ENCODE measurements around the gene VPS51. TPM values are rescaled to one million over a fixed set of nuclear protein-coding genes. Genes with fewer than 3 reads are reported as not detected.
A peak's percentile ranks its signal among the peaks of the same experiment; 100 is the strongest.

VPS51 gene
- total and polyA plus RNA-seq, 4 donors = 69.6 to 164 (median 124) TPM

DNA sequence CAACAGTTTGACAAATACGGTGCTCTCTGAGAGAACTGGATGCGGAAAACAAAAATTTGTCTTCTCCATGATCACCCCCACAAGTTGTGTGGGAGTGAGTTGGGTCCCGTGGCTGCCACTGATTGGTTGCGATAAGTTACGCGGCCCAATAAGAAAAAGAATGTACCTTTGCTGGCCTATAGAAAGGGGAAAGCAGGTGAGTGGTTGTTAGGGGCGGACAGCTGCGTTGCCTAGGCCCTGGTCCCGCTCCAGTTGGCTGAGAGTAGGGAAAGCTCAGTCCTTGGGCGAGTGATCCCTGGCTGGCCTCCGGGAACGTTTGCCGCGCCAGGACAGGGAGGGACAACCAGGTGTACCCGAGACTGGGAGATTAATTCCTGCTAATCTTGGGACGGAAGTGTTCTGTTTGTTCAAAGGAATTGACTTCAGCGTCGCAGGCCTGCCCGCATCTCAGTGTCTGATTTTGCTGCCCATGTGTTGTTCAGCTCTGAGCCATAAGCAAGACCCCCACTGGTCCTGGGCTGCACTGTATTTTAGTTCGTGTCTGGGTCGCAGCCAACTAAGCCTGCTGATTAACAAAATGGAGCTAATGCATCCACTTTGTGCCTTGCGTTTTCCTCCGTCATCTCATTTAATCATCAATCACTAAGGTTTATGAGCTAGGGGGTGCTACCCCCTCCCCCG, 39.1 kb downstream of the VPS51 start:
- 2 to 3% methylated on average over 24 of the region's 24 CpGs for WGBS, 2 donors
- TF ChIP-seq, protein P1, sequence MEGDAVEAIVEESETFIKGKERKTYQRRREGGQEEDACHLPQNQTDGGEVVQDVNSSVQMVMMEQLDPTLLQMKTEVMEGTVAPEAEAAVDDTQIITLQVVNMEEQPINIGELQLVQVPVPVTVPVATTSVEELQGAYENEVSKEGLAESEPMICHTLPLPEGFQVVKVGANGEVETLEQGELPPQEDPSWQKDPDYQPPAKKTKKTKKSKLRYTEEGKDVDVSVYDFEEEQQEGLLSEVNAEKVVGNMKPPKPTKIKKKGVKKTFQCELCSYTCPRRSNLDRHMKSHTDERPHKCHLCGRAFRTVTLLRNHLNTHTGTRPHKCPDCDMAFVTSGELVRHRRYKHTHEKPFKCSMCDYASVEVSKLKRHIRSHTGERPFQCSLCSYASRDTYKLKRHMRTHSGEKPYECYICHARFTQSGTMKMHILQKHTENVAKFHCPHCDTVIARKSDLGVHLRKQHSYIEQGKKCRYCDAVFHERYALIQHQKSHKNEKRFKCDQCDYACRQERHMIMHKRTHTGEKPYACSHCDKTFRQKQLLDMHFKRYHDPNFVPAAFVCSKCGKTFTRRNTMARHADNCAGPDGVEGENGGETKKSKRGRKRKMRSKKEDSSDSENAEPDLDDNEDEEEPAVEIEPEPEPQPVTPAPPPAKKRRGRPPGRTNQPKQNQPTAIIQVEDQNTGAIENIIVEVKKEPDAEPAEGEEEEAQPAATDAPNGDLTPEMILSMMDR (IDR thresholded peaks at IDR 0.05; ENCODE audit: control extremely low read depth, extremely low read depth) = no peak
- Histone ChIP-seq H3K9ac (ENCODE audit: insufficient read depth in 1 of 2, low read length in 2 of 2) (peak overlapping the region; percentile 92 to 96), H3K4me3 (peak overlapping the region; percentile 95), H3K36me3 (ENCODE audit: control insufficient read depth in 4 of 4, insufficient read depth in 4 of 4, low read length in 4 of 4) (peaks cover 7 to 29% (median 25%) of the 10 kb centered on the region in 4 donors), H3K27ac (ENCODE audit: low read depth in 1 of 2, low read length in 1 of 2) (peak overlapping the region; percentile 96 to 98), H3K4me1 (ENCODE audit: control insufficient read depth in 5 of 5, insufficient read depth in 5 of 5, low read length in 5 of 5) (peaks cover 0 to 20% (median 12%) of the 10 kb centered on the region in 5 donors), H3K27me3 (ENCODE audit: control insufficient read depth in 3 of 3, insufficient read depth in 3 of 3, low read length in 2 of 3) (no peaks in the 10 kb centered on the region), H3K9me3 (ENCODE audit: control insufficient read depth in 4 of 4, insufficient read depth in 3 of 4, low read length in 3 of 4) (no peaks in the 10 kb centered on the region)
- ATAC-seq (ENCODE audit: insufficient read depth, low FRiP score) (peak; percentile 86), DNase-seq (peak; percentile 91 to 97 (median 97))

DNA sequence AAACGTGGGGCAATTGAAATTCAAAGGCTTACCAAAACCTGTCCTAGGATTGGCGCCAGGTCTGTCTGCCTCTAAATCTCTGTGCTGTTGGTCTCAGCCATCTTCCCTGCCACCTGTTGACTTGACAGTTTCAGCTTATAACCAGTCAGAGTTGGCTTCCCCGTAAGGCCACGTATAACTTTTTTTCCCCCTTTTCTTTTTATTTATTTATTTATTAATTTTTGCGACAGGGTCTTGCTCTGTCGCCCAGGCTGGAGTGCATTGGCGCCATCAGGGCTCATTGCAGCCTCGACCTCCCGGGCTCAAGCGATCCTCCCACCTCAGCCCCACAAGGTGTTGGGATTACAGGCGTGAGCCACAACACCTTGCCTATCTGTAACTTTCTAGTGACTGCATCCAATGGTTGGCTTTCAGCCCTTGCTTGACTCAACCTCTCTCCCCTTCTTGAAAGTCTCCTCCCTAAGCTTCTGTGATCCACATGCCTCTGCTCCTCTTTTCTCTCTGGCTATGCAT, 39.7 kb downstream of the VPS51 start:
- peaks cover 0 to 20% (median 12%) of the 10 kb centered on the region in 5 donors for H3K4me1 ChIP-seq (ENCODE audit: control insufficient read depth in 5 of 5, insufficient read depth in 5 of 5, low read length in 5 of 5)
- WGBS, 2 donors = 60 to 61% methylated on average over 11 of the region's 11 CpGs
- peaks cover 6 to 24% (median 21%) of the 10 kb centered on the region in 4 donors for H3K36me3 ChIP-seq (ENCODE audit: control insufficient read depth in 4 of 4, insufficient read depth in 4 of 4, low read length in 4 of 4)
- peak overlapping the region; percentile 24 for H3K4me3 ChIP-seq
- H3K27ac ChIP-seq (ENCODE audit: low read depth in 1 of 2, low read length in 1 of 2) = peak overlapping the region; percentile 96 to 98
- ATAC-seq (ENCODE audit: insufficient read depth, low FRiP score) (no peak), DNase-seq (no peak)
- H3K27me3 ChIP-seq (ENCODE audit: control insufficient read depth in 3 of 3, insufficient read depth in 3 of 3, low read length in 2 of 3) = no peaks in the 10 kb centered on the region
- TF ChIP-seq, protein P1 (IDR thresholded peaks at IDR 0.05; ENCODE audit: control extremely low read depth, extremely low read depth) = no peak
- peak overlapping the region; percentile 92 to 96 for H3K9ac ChIP-seq (ENCODE audit: insufficient read depth in 1 of 2, low read length in 2 of 2)
- no peaks in the 10 kb centered on the region for H3K9me3 ChIP-seq (ENCODE audit: control insufficient read depth in 4 of 4, insufficient read depth in 3 of 4, low read length in 3 of 4)

DNA sequence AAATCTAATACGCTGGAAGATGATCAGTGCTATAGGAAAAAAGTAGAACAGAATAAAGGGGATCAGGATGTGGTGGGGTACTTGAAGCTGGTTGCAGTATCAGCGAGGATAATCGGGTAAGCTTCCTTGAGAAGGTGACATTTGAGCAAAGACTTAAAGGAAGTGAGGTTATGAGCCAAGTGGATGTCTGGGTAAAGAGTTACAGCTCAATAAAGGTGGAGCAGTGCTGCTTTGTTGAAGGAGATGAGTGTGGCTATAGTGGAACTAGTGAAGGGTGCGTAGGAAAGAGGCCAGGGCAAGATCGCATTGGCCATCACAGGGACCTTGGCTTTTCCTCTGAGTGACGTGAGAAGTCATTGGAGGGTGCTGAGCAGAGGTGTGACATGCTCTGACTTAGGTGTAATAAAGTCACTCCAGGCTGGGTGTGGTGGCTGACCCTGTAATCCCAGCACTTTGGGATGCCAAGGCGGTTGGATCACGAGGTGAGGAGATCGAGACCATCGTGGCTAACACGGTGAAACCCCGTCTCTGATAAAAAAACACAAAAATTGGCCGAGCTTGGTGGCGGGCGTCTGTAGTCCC, 40.6 kb downstream of the VPS51 start:
- no peak overlapping the region for H3K27ac ChIP-seq (ENCODE audit: low read depth in 1 of 2, low read length in 1 of 2)
- H3K36me3 ChIP-seq (ENCODE audit: control insufficient read depth in 4 of 4, insufficient read depth in 4 of 4, low read length in 4 of 4) = peaks cover 6 to 15% (median 13%) of the 10 kb centered on the region in 4 donors
- peaks cover 0 to 20% (median 12%) of the 10 kb centered on the region in 5 donors for H3K4me1 ChIP-seq (ENCODE audit: control insufficient read depth in 5 of 5, insufficient read depth in 5 of 5, low read length in 5 of 5)
- DNase-seq = no peak
- no peak overlapping the region for H3K4me3 ChIP-seq
- WGBS, 2 donors = 91 to 93% methylated on average over 15 of the region's 15 CpGs
- ATAC-seq (ENCODE audit: insufficient read depth, low FRiP score) = no peak
- no peaks in the 10 kb centered on the region for H3K9me3 ChIP-seq (ENCODE audit: control insufficient read depth in 4 of 4, insufficient read depth in 3 of 4, low read length in 3 of 4)
- H3K27me3 ChIP-seq (ENCODE audit: control insufficient read depth in 3 of 3, insufficient read depth in 3 of 3, low read length in 2 of 3) = no peaks in the 10 kb centered on the region
- TF ChIP-seq, protein P1 (IDR thresholded peaks at IDR 0.05; ENCODE audit: control extremely low read depth, extremely low read depth) = no peak
- no peak overlapping the region for H3K9ac ChIP-seq (ENCODE audit: insufficient read depth in 1 of 2, low read length in 2 of 2)

Measured in lung (tissue), 12 donors.